Stimulated activated CD8-positive, alpha-beta memory T cell treated with anti-CD3 and anti-CD28 coated beads, Interleukin-7, amount 100 ng/mL, for 4 hours (primary cell): ENCODE data around the gene TSC2.

Experiments
- DNase-seq, 2 donors: peaks; one replicate each; pipeline ENCODE4 v3.0.0-alpha.2; 2020; ENCODE audit warnings: low read depth in 2 of 2

The TSC2 gene

DNA sequence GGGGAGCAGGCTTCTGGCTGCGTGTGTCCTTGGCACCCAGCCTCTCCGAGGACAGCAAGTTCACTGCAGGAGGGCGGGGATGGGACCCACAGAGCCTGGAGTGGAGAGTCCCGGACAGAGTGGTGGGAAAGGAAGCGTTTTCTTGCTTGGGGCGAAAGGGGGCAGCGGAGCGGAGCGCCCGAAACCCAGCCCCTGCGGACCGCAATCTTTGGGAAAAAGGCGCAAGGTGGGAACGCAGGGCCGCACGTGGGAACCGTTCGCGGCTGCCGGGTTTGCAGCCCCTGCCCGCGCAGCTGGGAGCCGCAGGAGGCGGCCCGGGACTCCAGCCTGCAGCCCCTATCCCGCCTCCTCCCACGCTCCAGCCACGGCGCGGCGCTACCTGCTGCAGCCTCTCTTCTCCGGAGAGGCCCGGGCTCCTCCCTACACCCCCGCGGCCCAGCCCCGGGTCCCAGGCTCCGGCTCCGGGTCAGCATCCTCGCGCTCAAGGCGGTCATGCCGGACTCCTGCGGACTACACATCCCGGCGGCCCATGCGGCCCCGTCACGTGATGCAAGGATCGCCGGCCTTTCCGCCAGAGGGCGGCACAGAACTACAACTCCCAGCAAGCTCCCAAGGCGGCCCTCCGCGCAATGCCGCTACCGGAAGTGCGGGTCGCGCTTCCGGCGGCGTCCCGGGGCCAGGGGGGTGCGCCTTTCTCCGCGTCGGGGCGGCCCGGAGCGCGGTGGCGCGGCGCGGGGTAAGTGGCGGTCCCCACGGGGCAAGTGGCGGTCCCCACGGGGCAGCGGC, at the start of gene TSC2, which contains the start of gene NTHL1:
Gene TSC2, plus strand, starts transcription at position 656 of the 786 bp plus-strand sequence. CDS start 631 bp downstream, outside the sequence.
Gene NTHL1, minus strand, starts transcription at position 505 of the 786 bp plus-strand sequence. Its CDS starts 11 bp downstream, at position 494.
- DNase-seq = peak; percentile 87 to 91

- DNase-seq = no peak
Measured at GRCh38 chr16:1998360-1998835, 49.4 kb upstream of the TSC2 start.

DNA sequence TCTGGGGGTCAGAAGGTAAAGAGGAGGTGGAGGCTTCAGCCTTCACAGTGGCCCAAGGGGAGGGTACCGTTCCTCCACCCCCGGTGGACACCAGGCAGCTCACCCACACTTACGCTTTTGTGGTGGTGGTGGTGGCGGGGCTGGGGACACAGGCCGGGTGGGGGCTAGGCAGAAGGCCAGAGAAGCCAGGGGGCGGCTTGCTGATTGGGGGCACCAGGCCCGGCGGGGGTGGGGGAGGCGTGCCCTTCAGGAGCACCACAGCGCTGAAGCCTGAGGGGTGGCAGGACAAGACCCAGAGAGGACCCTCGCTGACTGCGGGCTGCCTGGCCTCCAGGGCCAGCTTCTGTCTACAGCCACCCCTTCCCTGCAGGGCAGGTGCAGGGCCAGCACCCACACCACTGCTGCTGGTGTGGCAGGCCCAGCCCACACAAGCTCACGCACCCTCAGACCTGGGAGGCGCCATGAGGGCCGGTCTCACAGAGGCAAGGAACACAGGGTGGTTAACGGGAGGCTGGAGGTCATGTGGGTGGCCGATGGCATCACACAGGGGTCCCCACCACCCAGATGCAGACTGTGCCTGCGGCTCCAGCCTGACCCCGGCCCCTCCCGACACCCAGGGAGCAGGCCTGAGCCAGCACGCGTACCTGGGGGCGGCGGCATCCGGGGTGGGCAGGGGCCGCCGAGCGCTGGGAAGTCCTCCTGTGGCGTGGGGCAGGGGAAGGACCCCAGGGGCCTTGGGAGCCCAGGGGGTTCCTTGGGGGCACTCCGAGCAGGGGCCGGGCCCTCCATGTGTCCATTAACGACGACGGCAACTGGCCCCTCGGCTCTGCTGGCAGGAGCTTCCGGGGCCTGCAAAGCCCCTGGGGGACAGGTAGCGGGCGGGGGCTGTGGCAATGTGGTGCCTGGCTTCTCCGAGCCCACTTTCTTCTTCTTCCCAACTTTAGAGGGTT, 48.7 kb upstream of the TSC2 start:
- DNase-seq = no peak

DNA sequence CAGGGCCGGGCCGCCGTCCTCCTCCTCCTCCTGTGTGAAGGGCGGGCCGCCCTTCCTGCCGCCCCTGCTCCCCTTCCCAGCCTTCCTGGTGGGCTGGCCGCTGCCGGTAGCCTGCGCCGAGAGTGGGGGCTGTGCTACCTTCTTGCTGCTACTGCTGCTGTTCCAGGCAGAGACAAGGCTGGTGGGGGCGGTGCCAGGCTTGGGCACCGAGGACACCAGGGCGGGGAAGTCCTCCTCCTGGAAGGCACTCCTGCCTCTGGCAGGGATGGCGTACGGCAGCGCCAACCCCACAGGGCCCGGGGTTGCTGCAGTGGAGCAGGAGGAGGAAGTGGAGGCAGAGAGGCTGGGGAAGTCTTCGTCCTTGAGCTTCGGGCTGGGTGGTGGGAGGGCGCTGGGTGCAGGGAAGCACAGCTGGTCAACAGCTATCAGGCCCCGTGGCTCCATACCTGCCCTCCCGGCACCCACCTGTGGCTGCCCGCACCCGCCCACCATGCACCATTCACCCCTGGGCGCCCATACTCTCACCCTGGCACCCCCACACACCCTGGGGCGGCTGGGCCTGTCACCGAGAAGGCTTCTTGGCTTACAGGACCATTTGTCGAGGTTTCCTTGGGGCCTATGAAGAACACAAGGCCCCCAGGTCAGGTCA, 47.8 kb upstream of the TSC2 start:
- DNase-seq = no peak

DNA sequence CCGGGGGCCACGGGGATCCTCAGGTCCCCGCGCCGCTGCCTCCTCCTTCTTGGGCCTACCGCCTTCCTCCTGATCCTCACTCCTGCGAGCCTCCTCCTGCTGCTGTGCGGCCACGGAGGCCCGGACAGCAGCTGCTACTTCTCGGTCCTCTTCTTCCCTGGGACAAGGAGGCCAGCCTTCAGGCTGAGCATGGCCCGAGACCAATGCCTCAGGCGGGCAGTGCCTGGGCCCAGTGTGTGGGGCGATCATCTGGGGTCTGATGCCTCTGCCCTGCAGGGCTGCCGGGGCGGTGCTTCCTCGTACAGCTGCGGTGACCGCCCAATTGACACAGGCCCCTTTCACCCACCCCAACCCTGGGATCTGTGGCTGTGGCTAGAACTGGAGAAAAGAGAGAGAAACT, 46.8 kb upstream of the TSC2 start:
- DNase-seq = no peak

- DNase-seq = no peak
Measured at GRCh38 chr16:2001456-2002355, 46.1 kb upstream of the TSC2 start.

DNA sequence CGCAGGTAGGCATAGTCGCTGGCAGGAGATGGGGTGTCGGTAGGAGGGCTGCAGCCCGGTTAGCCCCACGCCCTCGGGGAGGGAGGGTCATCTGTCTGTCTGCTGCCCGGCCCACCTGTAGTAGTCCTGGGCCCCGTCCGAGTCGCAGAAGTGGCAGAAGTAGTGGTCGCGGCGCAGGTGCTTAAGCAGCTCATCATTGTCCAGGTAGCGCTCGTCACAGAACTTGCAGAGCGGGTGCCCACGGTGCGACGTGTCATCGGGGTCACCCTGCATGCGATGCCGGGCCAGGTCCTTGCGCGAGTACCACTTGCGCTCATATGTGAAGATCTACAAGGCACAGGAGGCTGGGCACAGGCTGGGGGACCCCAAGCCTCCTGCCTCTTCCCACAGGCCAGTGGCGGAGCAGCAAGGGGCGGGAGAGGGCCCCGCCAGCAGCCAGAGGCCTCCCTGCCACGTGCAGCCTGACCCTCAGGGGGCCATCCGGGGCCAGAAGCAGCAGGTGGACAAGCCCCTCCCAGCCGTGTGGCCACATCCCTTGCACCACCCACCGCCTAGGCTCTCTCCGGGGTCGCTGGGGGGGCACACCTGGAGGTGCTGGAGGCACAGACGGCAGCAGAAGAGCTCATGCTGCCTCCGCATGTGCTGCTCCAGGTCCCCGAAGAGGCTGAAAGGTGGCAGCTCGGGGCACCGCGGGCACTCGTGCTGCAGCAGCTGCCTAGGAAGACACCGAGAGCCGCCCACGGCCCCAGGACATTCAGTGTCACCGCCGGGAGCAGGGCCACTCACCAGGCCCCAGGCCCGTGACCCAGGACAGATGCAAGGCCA, 45.2 kb upstream of the TSC2 start:
- DNase-seq = no peak

- no peak for DNase-seq
Measured at GRCh38 chr16:2003231-2003826, 44.5 kb upstream of the TSC2 start.

DNA sequence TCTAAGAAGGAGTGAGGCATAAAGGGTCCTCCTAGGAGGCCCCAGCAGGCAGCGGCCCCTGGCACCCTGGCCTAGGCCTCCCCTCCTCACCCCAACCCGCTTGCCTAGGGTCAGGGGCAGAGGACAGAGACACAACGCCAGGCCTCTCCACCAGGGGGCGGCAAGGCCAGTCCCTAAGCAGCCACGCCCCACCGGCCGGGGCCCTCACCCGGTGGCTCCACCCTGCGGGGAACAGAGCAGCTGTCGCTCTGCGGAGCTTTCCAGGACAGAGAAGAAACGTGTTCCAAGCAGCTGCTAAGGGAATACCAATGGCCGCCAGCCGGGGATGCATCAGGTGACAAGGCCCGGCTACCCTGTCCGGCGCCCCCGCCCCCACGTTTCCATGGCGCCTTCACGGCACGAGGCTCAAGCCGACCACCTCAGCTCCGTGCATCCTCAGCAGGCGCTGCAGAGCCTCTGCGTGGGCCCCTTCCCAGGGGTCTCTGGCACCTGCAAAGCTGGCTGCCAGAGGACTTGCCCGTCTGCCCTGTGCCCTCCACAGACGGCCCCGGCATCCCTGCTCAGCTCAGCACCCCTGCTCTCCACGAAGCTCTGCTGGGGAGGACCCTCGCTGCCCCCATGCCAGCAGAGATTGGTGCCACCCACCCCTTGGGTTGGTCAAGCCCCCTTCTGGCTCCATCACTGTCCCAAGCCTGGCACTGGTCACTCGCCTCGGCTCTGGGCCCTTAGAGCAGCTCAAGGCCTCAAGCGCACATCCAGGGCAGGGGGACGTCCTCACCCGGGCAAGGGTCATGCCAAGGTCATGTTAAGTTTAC, 43.8 kb upstream of the TSC2 start:
- DNase-seq = peak; percentile 55 to 72

DNA sequence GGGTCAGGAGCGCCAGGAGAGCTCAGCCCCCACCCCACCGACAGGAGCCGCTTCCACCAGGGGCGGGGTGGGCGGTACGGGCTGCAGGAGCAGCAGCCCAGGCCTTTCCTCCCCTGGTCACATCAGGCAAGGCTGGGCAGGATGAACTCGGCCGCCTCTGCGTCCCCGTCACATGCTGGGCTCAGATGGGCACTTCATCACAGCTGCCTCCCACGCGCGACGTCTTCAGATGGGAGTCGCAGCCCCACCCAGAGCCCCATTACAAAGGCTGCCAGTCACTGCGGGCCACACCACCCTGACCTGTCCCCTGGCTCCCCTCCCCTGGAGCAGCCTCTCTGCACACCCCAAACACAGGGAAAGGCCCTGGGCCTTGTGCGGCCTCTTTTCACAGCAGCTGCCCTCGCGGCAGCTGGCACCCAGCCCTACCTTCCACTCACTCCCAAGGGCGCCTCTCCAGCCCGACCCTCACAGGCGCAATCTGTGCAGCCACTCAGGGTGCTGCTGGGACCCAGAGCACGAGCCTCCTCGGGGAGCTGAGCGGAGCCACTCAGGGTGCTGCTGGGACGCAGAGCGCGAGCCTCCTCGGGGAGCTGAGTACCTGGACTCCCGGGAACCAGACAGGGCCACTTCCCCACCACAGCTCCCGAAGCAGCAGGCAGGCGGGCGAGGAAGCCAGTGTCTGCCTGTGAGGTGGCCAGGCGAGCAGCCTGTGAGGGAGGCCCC, 42.8 kb upstream of the TSC2 start:
- DNase-seq = no peak

DNA sequence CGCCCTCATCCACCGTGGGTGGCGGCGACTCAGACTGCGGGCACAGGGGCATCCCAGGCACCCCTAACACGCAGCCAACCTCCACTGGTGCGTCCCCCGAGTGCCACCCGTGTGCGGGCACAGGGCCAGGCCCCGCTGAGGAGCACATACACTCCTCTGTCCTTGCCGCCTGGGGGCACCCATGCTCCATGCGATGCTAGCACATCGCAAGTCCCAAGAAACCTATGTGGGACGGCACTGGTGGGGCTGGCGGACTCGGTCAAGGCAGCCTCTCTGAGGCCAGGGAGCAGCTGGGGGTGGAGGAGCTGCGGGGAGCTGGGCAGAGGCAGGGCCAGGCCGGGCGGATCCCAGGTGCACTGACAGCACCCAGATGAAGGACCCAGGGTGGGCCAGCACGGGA, 42.1 kb upstream of the TSC2 start:
- DNase-seq = no peak

GRCh38 chr16:2006317-2006716, 41.5 kb upstream of the TSC2 start:
- DNase-seq = no peak

- no peak for DNase-seq
Measured at GRCh38 chr16:2007081-2007836, 40.5 kb upstream of the TSC2 start.

- DNase-seq = no peak
Measured at GRCh38 chr16:2008009-2008526, 39.7 kb upstream of the TSC2 start.

GRCh38 chr16:2008631-2009163, 39.1 kb upstream of the TSC2 start:
- no peak for DNase-seq

DNA sequence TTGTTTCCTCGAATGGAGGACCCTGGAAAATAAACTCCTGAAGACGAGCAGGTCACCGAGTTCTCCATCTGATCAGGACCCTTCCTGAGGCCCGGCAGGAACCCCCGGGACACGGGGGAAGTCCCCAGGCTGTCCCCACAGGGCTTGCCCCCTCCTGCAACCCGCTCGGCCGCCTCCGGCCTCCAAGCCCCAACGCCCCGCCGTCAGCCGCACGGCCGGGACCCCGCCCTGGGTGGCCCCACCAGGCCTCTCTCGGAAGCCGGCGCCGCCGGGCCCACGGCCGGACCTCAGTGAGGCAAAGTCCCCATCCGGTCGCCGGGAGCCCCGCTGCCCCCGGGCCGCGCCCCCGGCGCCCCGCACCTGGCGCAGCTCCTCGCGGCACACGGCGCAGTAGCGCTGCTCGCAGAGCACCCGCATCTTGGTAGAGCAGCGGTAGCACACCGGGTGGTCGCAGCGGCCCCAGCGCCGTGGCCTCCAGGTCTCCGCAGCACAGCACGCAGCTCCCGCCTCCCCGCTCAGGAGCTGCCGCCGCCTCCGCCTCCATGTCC, 38.5 kb upstream of the TSC2 start:
- no peak for DNase-seq
